Neural crest cell (in vitro differentiated cells): Measurements from ENCODE around the gene F10. TPM values are rescaled to one million over a fixed set of nuclear protein-coding genes. Genes with fewer than 3 reads are reported as not detected.

Experiments
- DNase-seq: peaks from one replicate; pipeline ENCODE4 v3.0.0; 2021; ENCODE audit warnings: low read depth, mixed read lengths, low spot score
- H3K27ac Mint-ChIP-seq: one replicate; pipeline ENCODE4 v1.8.0; 2021; ENCODE audit warnings: mild to moderate bottlenecking, mixed read lengths; ENCODE audit not compliant: unreplicated experiment
- H3K27me3 Mint-ChIP-seq: 2 replicates; pipeline ENCODE4 v1.8.0; 2021; ENCODE audit warnings: low read depth, mild to moderate bottlenecking, mixed read lengths
- H3K36me3 Mint-ChIP-seq: 2 replicates; pipeline ENCODE4 v1.8.0; 2021; ENCODE audit warnings: low read depth, mild to moderate bottlenecking, mixed read lengths
- H3K4me1 Mint-ChIP-seq: 2 replicates; pipeline ENCODE4 v1.8.0; 2021; ENCODE audit warnings: mixed read lengths
- H3K4me3 Mint-ChIP-seq: one replicate; pipeline ENCODE4 v1.8.0; 2021; ENCODE audit warnings: mild to moderate bottlenecking, mixed read lengths
- H3K9me3 Mint-ChIP-seq: 2 replicates; pipeline ENCODE4 v1.8.0; 2021; ENCODE audit warnings: mixed read lengths
- CTCF ChIP-seq: fragments of 200-600 bp; sonication (generic); conservative IDR thresholded peaks from 2 replicates; pipeline ENCODE4 v1.5.0; 2021; ENCODE audit warnings: antibody characterized with exemption, mild to moderate bottlenecking
- total RNA-seq: library from RNA; stranded (reverse); gene quantifications from 2 replicates; pipeline ENCODE4 v1.2.1, GENCODE V29; 2021

The F10 gene
- total RNA-seq, 1 donor from 2014 or later: 0.89 TPM

DNA sequence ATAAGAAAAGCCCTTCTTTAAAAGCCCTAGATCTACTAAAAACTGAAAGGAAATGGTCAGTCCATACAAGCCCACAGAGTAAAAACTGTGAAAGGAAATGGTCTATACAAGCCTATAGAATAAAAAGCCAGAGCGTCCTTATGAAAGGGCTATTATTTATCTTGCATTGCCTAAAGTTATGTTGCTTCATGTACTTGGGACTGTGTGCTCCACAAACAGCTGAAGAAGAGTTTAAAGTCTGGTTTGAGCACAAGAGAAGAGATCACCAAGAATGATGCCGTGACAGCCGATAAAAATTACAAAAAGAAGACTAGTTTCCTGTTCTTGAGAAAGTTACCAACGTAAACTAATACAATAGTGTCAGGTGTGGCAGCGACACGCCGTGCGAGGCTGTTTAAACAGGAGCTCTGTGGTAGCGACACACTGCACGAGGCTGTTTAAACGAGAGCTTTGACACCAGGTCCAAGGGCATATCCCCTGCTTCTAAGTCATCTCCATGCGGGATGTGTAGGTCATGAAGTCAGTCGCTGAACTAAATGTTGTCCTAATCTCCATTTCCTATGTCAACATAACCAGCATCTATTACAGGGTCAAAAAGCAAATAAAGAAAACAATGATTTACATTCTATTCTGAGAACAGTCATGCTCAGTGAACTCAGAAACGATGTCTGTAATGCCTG is 61.0 kb downstream of the F10 start:
- Mint-ChIP-seq H3K4me1 (peaks cover 14% of the 10 kb centered on the region), H3K4me3 (no peak overlapping the region), H3K27me3 (no peaks in the 10 kb centered on the region), H3K9me3 (no peaks in the 10 kb centered on the region), H3K36me3 (peaks cover 18% of the 10 kb centered on the region), H3K27ac (no peak overlapping the region)
- no peak for DNase-seq
- no peak for TF ChIP-seq CTCF

DNA sequence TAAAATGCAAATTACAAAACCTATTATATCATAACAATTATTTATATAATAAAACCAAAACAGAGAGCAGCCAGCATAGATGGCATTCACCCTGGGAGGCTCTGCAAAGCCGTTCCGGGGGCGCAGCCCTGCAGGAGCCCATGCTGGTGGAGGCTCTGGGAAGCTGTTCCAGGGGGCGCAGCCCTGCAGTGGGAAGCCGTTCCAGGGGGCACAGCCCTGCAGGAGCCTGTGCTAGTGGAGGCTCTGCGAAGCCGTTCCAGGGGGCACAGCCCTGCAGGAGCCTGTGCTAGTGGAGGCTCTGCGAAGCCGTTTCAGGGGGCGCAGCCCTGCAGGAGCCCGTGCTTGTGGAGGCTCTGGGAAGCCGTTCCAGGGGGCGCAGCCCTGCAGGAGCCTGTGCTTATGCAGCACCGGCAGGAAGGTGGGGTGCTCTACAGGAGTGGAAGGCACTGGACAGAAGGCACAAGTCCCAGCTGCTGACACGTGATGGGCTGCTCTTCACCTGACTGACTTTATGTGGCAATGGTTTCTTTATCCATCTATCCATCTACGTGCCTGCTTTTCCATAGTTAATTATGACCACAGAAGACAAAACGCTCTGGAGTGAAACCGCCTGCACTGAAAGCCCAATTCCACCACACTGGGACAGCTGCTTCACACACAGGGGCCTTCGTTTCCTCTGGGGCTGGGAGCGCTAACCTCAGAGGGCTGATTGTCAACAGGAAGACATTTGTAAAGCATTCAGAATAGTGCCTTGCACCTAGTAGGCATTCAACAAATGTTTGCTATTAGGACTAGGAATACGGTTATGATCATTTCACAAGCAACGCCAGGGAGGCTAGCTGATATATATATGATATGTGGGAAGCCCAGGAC is 62.2 kb downstream of the F10 start:
- Mint-ChIP-seq H3K4me3 (no peak overlapping the region), H3K27me3 (no peaks in the 10 kb centered on the region), H3K9me3 (no peaks in the 10 kb centered on the region), H3K27ac (no peak overlapping the region), H3K4me1 (peaks cover 9% of the 10 kb centered on the region), H3K36me3 (peaks cover 18% of the 10 kb centered on the region)
- no peak for TF ChIP-seq CTCF
- no peak for DNase-seq

DNA sequence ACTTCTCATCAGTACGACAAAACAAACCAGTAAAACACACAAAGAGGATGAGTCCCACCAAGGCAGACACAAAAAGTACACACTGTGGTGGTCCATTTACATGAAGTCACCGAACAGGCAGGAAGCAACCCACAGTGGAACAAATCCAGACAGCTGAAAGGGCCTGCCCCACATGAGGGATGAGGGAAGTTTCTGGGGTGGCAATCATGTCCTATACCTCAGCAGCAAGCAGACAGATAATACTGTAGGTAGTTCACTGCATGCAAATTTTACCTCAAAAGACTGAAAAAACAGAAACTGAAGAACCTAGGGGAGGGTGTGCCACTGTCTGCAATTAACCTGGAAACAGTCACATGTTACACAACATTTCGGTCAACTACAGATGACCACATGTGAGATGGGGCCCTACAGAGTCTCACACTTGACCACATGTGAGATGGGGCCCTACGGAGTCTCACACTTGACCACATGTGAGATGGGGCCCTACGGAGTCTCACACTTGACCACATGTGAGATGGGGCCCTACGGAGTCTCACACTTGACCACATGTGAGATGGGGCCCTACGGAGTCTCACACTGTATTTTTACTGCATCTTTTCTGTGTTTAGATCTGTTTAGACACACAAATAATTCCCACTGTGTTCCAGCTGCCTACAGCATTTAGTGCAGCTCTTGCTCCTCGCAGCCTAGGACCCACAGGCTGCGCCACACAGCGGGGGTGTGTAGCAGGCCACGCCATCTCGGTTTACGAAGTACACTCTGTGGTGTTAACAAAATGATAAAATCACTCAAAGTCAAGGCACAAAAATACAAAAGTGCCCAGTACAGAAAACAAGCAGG is 63.7 kb downstream of the F10 start:
- peaks cover 17% of the 10 kb centered on the region for H3K36me3 Mint-ChIP-seq
- no peaks in the 10 kb centered on the region for H3K27me3 Mint-ChIP-seq
- no peak for TF ChIP-seq CTCF
- peaks cover 7% of the 10 kb centered on the region for H3K4me1 Mint-ChIP-seq
- no peak overlapping the region for H3K27ac Mint-ChIP-seq
- H3K4me3 Mint-ChIP-seq: no peak overlapping the region
- H3K9me3 Mint-ChIP-seq: no peaks in the 10 kb centered on the region
- DNase-seq: no peak

GRCh38 chr13:113187263-113187669 is 64.7 kb downstream of the F10 start:
- no peak for DNase-seq
- no peaks in the 10 kb centered on the region for H3K27me3 Mint-ChIP-seq
- no peak overlapping the region for H3K27ac Mint-ChIP-seq
- no peak for TF ChIP-seq CTCF
- H3K36me3 Mint-ChIP-seq: peaks cover 17% of the 10 kb centered on the region
- no peaks in the 10 kb centered on the region for H3K9me3 Mint-ChIP-seq
- H3K4me1 Mint-ChIP-seq: peaks cover 7% of the 10 kb centered on the region
- no peak overlapping the region for H3K4me3 Mint-ChIP-seq

GRCh38 chr13:113187883-113188665 is 65.5 kb downstream of the F10 start:
- peaks cover 17% of the 10 kb centered on the region for H3K36me3 Mint-ChIP-seq
- no peak for TF ChIP-seq CTCF
- no peaks in the 10 kb centered on the region for H3K27me3 Mint-ChIP-seq
- peaks cover 7% of the 10 kb centered on the region for H3K4me1 Mint-ChIP-seq
- no peak overlapping the region for H3K4me3 Mint-ChIP-seq
- no peak overlapping the region for H3K27ac Mint-ChIP-seq
- DNase-seq: no peak
- H3K9me3 Mint-ChIP-seq: no peaks in the 10 kb centered on the region
